A673 (cell line): ENCODE results near the gene MAP3K6. TPM values are rescaled to one million over a fixed set of nuclear protein-coding genes. Genes with fewer than 3 reads are reported as not detected.

Experiments used
- BruUV-seq: library from RNA; stranded (reverse); fragments of 400-500 nt; replicated peaks from 2 replicates; lab custom pipeline; 2021; lab: Mats Ljungman, UMichigan
- CTCF ChIA-PET: fragments of 300-600 bp; sonication (Branson Sonifier 250); formaldehyde crosslinking; loops from one replicate; lab custom pipeline; 2022; ENCODE audit warnings: antibody characterized with exemption; lab: Charles Lee
- POLR2A ChIA-PET: fragments of 300-600 bp; sonication (Branson Sonifier 250); formaldehyde crosslinking; loops from one replicate; lab custom pipeline; 2022; ENCODE audit warnings: antibody characterized with exemption; ENCODE audit not compliant: low non-redundant PET; lab: Charles Lee
- DNase-seq: peaks from one replicate; pipeline ENCODE4 v3.0.0-alpha.2; 2015; ENCODE audit warnings: low spot score
- H3K27ac ChIP-seq: fragments of 200-600 bp; sonication (generic); 2 replicates; pipeline ENCODE4 v1.5.1; 2016; ENCODE audit warnings: mixed run types, low read depth, mild to moderate bottlenecking, mixed read lengths, antibody characterized with exemption, low read length; ENCODE audit not compliant: poor library complexity, severe bottlenecking
- H3K27me3 ChIP-seq: fragments of 200-600 bp; sonication (generic); replicated peaks from 2 replicates; pipeline ENCODE4 v1.6.1; 2017; ENCODE audit warnings: mixed run types, low read depth, mild to moderate bottlenecking, mixed read lengths, antibody characterized with exemption, low read length; ENCODE audit not compliant: insufficient read depth, poor library complexity
- H3K36me3 ChIP-seq: fragments of 200-600 bp; sonication (generic); 2 replicates; pipeline ENCODE4 v1.6.1; 2016; ENCODE audit warnings: mixed run types, mild to moderate bottlenecking, mixed read lengths, antibody characterized with exemption, low read length; ENCODE audit not compliant: insufficient read depth, poor library complexity, severe bottlenecking
- H3K4me1 ChIP-seq: fragments of 200-600 bp; sonication (generic); 2 replicates; pipeline ENCODE4 v1.6.1; 2017; ENCODE audit warnings: mixed run types, mild to moderate bottlenecking, mixed read lengths, antibody characterized with exemption, low read length; ENCODE audit not compliant: insufficient read depth, poor library complexity, severe bottlenecking
- H3K4me3 ChIP-seq: fragments of 200-600 bp; sonication (generic); 2 replicates; pipeline ENCODE4 v1.5.1; 2016; ENCODE audit warnings: low read depth, mixed run types, mild to moderate bottlenecking, mixed read lengths, low read length; ENCODE audit not compliant: poor library complexity, severe bottlenecking
- H3K9me3 ChIP-seq: fragments of 200-600 bp; sonication (generic); 2 replicates; pipeline ENCODE4 v1.6.1; 2016; ENCODE audit warnings: mixed run types, low read depth, mild to moderate bottlenecking, mixed read lengths, antibody characterized with exemption, low read length; ENCODE audit not compliant: poor library complexity, severe bottlenecking
- CTCF ChIP-seq: fragments of 300-800, 200-600 bp; sonication (generic); conservative IDR thresholded peaks from 2 replicates; pipeline ENCODE4 v1.5.1; 2017; ENCODE audit warnings: low read depth, mild to moderate bottlenecking, antibody characterized with exemption, low read length, moderate library complexity, mixed read lengths
- EZH2 ChIP-seq: fragments of 200-600 bp; sonication (generic); IDR thresholded peaks from 2 replicates; pipeline ENCODE4 v1.6.1; 2017; ENCODE audit warnings: borderline replicate concordance, low read depth, mild to moderate bottlenecking, mixed read lengths, antibody characterized with exemption, low read length; ENCODE audit not compliant: poor library complexity, severe bottlenecking
- intact Hi-C: fragments of 100-400 bp; cut with micrococcal nuclease; formaldehyde crosslinking; loops from one replicate; pipeline ENCODE4 v1.10.0; 2022; ENCODE audit not compliant: unreplicated experiment
- total RNA-seq: library from RNA; stranded (reverse); gene quantifications from 2 replicates; pipeline ENCODE4 v1.2.3, GENCODE V29; 2021

Gene MAP3K6
- total RNA-seq, 1 experiment from 2014 or later, result 2.4 TPM

DNA sequence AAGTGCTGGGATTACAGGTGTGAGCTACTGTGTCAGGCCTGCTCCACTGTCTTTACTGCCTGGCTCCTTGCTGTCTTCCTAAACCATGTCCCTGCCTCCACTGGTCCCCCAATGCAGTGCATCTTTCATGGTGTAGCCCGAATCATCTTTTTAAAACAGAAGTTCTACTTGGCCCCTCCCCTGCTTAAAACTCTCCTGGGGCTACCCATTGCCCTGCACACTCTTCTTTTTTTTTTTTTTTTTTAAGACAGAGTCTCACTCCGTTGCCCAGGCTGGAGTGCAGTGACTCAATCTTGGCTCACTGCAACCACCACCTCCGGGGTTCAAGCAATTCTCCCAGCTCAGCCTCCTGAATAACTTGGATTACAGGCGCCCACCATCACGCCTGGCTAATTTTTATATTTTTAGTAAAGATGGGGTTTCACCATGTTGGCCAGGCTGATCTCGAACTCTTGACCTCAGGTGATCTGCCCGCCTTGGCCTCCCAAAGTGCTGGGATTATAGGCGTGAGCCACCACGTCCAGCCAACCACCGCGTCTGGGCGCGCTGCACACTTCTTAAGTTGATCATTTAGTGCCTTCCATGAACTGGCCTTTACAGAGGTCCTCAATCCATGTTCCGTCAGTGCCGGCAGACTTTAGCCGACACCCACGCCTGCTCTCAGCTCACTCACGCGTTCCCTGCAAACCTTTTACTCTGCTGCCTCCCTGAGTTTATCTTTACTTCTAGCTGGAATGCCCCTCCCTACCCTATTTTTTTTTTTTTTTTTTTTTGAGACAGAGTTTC lies 5.5 kb upstream of the MAP3K6 start:
- intact Hi-C loops, result no loop called here
- POLR2A ChIA-PET, result no interaction called here

DNA sequence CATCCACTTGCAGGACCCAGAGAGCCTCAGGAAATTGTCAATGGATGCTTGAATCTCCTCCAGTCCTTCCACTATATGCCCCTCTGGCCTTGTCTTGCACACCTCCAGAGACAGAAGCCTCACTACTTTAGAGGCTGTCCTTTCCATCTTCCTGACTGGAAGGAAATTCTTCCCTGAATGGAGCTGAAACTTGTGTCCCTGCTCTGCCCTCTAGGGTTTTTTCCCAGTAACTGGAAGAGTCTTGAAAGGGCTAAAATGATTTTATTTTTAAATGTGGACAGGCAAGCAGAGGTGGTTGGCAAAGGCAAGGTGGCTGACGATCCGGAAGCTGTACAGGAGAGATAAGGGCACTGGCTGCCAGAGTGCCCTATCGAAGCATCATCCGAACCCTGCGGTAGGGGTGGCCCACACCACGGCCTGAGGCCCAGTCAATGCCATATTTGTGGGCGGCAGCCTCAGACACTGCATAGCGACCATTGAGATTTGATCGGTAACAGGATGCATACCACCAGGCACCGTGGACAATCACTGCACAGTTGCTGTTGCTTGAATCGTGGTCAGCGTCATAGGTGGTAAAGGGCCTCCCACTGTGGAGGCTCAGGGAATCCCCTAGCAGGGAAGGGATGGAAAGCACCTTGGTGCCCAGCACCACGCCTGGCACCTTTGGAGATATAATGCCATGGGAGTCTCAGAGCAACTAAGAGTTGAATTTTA lies 2.3 kb upstream of the MAP3K6 start:
- Histone ChIP-seq H3K27me3 (no peaks in the 10 kb centered on the region), H3K4me3 (no peak overlapping the region), H3K9me3 (no peaks in the 10 kb centered on the region), H3K36me3 (no peaks in the 10 kb centered on the region), H3K27ac (no peak overlapping the region), H3K4me1 (peaks cover 10% of the 10 kb centered on the region)
- TF ChIP-seq CTCF, result peak; percentile 35; the same call in 1 of the 2 replicates
- no peak for TF ChIP-seq EZH2
- CTCF ChIA-PET, result interaction anchor here (0.8 kb wide), 1 partner anchor 69 kb away, joined by 3 read pairs; no protein-coding TSS in a partner anchor
- no peak for DNase-seq
- BruUV-seq, result no TSS peak
- intact Hi-C loops, result no loop called here
- POLR2A ChIA-PET, result no interaction called here

More for the DNA sequence above, 5.5 kb upstream of the MAP3K6 start:
- Histone ChIP-seq H3K9me3 (no peaks in the 10 kb centered on the region), H3K27me3 (no peaks in the 10 kb centered on the region), H3K4me3 (no peak overlapping the region), H3K36me3 (no peaks in the 10 kb centered on the region), H3K27ac (no peak overlapping the region), H3K4me1 (no peaks in the 10 kb centered on the region)
- DNase-seq, result no peak
- TF ChIP-seq EZH2 (no peak), CTCF (no peak)
- CTCF ChIA-PET, result interaction anchor here (0.7 kb wide), 2 partner anchors 16 to 65 kb away, joined by 8 to 12 read pairs; no protein-coding TSS in a partner anchor
- BruUV-seq, result no TSS peak

- no peak for TF ChIP-seq CTCF
- TF ChIP-seq EZH2, result no peak
- POLR2A ChIA-PET, result no interaction called here
- DNase-seq, result no peak
- H3K36me3 ChIP-seq, result no peaks in the 10 kb centered on the region
- H3K9me3 ChIP-seq, result no peaks in the 10 kb centered on the region
- BruUV-seq, result no TSS peak
- H3K4me3 ChIP-seq, result peak overlapping the region; percentile 59
- intact Hi-C loops, result no loop called here
- H3K27me3 ChIP-seq, result no peaks in the 10 kb centered on the region
- H3K27ac ChIP-seq, result no peak overlapping the region
- peaks cover 10% of the 10 kb centered on the region for H3K4me1 ChIP-seq
- CTCF ChIA-PET, result no interaction called here
Measured at GRCh38 chr1:27367160-27367650, 444 bp upstream of the MAP3K6 start.
